Memory B cell (primary cell): ENCODE data around the gene SCAF11.

Experiments
- ATAC-seq: fragments of 150-1000 bp; cut with Tn5 transposase; 2 replicates; pipeline ENCODE4 v1.10.0; 2021; ENCODE audit warnings: low read depth, mild to moderate bottlenecking, moderate library complexity
- DNase-seq, 2 donors: peaks; one replicate each; pipeline ENCODE4 v3.0.0; 2022; ENCODE audit warnings: low spot score in 2 of 2
- H3K27ac Mint-ChIP-seq: one replicate; pipeline ENCODE4 v1.8.0; 2022; ENCODE audit warnings: mild to moderate bottlenecking, moderate library complexity, mixed read lengths
- H3K27me3 Mint-ChIP-seq: one replicate; pipeline ENCODE4 v1.8.0; 2022; ENCODE audit warnings: mixed read lengths
- H3K36me3 Mint-ChIP-seq: one replicate; pipeline ENCODE4 v1.8.0; 2022; ENCODE audit warnings: mild to moderate bottlenecking, mixed read lengths
- H3K4me1 Mint-ChIP-seq: one replicate; pipeline ENCODE4 v1.8.0; 2022; ENCODE audit warnings: mixed read lengths
- H3K4me3 Mint-ChIP-seq: one replicate; pipeline ENCODE4 v1.8.0; 2022; ENCODE audit warnings: mild to moderate bottlenecking, moderate library complexity, mixed read lengths
- H3K9me3 Mint-ChIP-seq: one replicate; pipeline ENCODE4 v1.8.0; 2022; ENCODE audit warnings: mixed read lengths

SCAF11 gene

DNA sequence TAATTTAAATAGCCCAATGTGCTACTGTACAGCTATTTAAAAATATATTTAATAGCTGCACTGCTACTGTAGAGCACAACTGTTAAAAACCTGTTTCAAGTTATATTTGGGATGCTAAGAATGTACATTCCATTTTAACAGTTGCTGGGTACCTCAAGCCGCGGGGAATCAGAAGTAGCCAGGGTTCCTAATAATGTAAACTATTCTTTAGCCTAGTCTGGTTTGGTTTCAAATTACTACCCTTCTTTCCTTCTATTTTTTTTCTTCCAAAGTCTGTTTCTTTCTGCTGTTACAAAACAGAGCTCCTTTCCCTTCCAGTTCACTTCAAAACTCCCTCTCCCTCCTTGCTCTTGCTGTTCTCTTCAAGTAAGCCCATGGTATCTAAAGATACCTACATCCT lies 21.3 kb downstream of the SCAF11 start:
- peaks cover 32% of the 10 kb centered on the region for H3K4me1 Mint-ChIP-seq
- H3K4me3 Mint-ChIP-seq, result no peak overlapping the region
- DNase-seq (no peak), ATAC-seq (no peak)
- H3K27ac Mint-ChIP-seq, result peak overlapping the region; percentile 32
- peaks cover 1% of the 10 kb centered on the region for H3K9me3 Mint-ChIP-seq
- H3K27me3 Mint-ChIP-seq, result no peaks in the 10 kb centered on the region
- peaks cover 26% of the 10 kb centered on the region for H3K36me3 Mint-ChIP-seq

DNA sequence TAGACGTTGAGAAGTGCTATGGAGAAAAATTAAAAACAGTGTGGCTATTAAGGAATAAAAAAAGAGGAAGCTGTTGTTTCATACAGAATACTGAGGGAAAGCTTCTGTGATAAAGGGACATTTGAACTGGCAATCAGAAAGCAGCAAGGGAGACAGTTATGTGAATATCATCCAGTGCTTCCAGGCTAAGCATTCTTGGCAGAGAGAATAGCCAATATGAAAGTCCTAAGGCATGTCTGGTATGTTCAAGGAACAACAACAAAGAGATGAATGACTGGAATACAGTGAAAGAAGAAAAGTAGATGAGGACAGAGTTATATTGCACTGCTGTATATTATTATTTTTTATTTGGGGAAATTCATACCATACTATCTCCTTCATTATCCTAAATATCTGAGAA lies 23.9 kb downstream of the SCAF11 start:
- Mint-ChIP-seq H3K36me3 (peaks cover 28% of the 10 kb centered on the region), H3K4me1 (peaks cover 27% of the 10 kb centered on the region), H3K9me3 (no peaks in the 10 kb centered on the region), H3K27me3 (no peaks in the 10 kb centered on the region), H3K4me3 (no peak overlapping the region), H3K27ac (peak overlapping the region; percentile 3)
- ATAC-seq (no peak), DNase-seq (no peak)

DNA sequence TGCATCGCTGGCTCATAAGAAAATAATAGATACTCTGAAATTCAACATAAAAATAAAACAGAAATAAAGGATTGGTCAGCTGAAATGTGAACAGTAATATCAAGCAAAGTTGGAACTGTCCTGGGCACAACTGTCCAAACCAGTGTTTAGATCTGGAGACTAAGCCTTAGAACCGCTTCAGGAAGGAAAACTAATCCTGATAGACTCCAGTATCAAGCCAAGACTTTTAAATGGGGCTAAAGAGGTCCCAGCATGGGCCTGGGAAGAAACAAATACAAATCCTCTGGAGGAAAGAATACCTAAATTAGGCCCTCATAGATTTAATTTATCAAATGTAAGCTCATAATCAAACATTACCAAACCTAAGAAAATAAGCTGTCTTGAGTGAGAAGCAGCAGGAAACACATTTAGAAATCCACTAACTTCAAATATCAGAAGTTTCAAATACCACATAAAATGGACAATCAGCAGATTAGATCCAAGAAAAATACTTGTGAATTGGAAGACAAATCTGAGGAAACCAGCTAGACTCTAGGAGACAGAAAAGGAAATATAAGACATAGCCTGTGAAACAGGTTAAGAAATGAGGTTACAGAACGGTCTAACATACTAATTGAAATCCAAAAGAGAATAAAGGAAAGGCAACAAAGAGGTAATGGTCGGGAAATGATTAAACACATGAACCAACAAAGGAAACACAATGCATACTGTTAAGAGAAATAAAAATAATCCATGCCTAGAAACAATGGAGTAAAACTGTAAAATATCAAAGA lies 27.6 kb downstream of the SCAF11 start:
- Mint-ChIP-seq H3K36me3 (peaks cover 30% of the 10 kb centered on the region), H3K27ac (no peak overlapping the region), H3K27me3 (no peaks in the 10 kb centered on the region), H3K4me3 (no peak overlapping the region), H3K9me3 (no peaks in the 10 kb centered on the region), H3K4me1 (peaks cover 25% of the 10 kb centered on the region)
- ATAC-seq (no peak), DNase-seq (no peak)

DNA sequence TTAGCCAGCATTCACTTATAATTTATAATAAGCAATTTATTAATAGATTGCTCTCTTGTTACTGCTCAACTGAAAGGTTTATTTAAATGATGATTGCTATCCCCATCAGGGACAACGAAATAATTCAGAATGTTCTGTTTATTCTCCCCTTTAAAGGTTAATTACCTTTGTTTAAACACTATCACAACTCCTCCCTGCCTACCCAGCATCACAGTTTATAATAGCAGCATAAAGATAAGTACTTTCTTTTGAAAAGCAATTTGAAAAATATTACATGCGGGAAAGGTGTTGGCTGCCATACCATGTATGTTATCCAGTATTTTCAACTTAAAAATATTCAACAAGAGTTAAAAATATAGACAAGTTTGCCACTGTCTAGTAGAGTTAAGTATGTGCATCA lies 30.6 kb downstream of the SCAF11 start:
- H3K4me3 Mint-ChIP-seq, result no peak overlapping the region
- H3K36me3 Mint-ChIP-seq, result peaks cover 27% of the 10 kb centered on the region

DNA sequence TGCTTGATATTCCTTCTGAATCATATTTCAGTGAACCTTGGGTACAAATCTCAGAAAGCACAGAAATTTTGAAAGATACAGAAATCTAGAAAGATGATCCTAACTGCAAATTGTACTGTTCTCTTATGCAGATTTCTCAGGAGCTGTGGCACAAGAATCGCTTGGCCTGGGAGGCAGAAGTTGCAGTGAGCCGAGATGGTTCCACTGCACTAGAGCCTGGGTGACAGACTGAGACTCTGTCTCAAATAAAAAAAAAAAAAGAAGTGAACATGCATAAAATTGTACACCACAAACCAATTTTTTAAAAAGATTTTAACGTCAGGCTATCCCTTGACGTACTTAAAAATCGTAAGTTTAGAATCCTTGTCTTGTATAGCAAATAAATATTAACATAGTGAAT lies 31.3 kb downstream of the SCAF11 start:
- Mint-ChIP-seq H3K27ac (no peak overlapping the region), H3K4me3 (no peak overlapping the region), H3K36me3 (peaks cover 23% of the 10 kb centered on the region), H3K9me3 (no peaks in the 10 kb centered on the region), H3K27me3 (no peaks in the 10 kb centered on the region), H3K4me1 (peaks cover 13% of the 10 kb centered on the region)
- DNase-seq (no peak), ATAC-seq (no peak)

More for the DNA sequence above, 30.6 kb downstream of the SCAF11 start:
- H3K4me1 Mint-ChIP-seq, result peaks cover 16% of the 10 kb centered on the region
- DNase-seq (no peak), ATAC-seq (no peak)
- no peaks in the 10 kb centered on the region for H3K9me3 Mint-ChIP-seq
- peak overlapping the region; percentile 50 for H3K27ac Mint-ChIP-seq
- no peaks in the 10 kb centered on the region for H3K27me3 Mint-ChIP-seq

GRCh38 chr12:45948546-45948945 lies 41.8 kb downstream of the SCAF11 start:
- H3K4me3 Mint-ChIP-seq, result no peak overlapping the region
- H3K27ac Mint-ChIP-seq, result peak overlapping the region; percentile 22
- H3K4me1 Mint-ChIP-seq, result no peaks in the 10 kb centered on the region
- ATAC-seq, result no peak
- peaks cover 21% of the 10 kb centered on the region for H3K36me3 Mint-ChIP-seq
- DNase-seq, result no peak
- H3K9me3 Mint-ChIP-seq, result no peaks in the 10 kb centered on the region
- no peaks in the 10 kb centered on the region for H3K27me3 Mint-ChIP-seq

DNA sequence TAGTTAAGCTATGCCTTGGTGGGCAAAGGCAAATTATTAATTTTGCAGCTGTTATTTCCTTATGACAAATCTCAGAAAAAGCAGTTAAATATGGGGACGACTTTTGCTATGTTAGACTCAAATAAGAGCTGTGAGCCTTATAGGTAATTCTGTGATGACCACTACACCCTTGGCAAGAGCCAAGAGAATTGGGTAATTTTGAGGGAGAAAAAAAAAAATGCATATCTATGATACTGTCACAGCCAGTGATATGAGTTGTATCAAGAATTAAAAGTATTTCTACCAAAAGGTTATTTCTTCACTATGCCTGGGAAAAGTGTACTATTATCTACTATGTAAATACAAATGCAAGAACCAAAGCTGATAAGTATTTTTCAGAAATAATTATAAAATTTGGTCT lies 43.9 kb downstream of the SCAF11 start:
- peaks cover 4% of the 10 kb centered on the region for H3K4me1 Mint-ChIP-seq
- no peak overlapping the region for H3K27ac Mint-ChIP-seq
- H3K4me3 Mint-ChIP-seq, result no peak overlapping the region
- ATAC-seq, result no peak
- DNase-seq, result no peak
- no peaks in the 10 kb centered on the region for H3K9me3 Mint-ChIP-seq
- no peaks in the 10 kb centered on the region for H3K27me3 Mint-ChIP-seq
- H3K36me3 Mint-ChIP-seq, result peaks cover 35% of the 10 kb centered on the region

- no peaks in the 10 kb centered on the region for H3K27me3 Mint-ChIP-seq
- H3K4me1 Mint-ChIP-seq, result peaks cover 5% of the 10 kb centered on the region
- H3K9me3 Mint-ChIP-seq, result no peaks in the 10 kb centered on the region
- H3K4me3 Mint-ChIP-seq, result no peak overlapping the region
- ATAC-seq (no peak), DNase-seq (no peak)
- peaks cover 38% of the 10 kb centered on the region for H3K36me3 Mint-ChIP-seq
- no peak overlapping the region for H3K27ac Mint-ChIP-seq
Measured at GRCh38 chr12:45944771-45945170, 45.6 kb downstream of the SCAF11 start.

- no peak overlapping the region for H3K27ac Mint-ChIP-seq
- H3K4me3 Mint-ChIP-seq, result no peak overlapping the region
- H3K4me1 Mint-ChIP-seq, result peaks cover 10% of the 10 kb centered on the region
- peaks cover 34% of the 10 kb centered on the region for H3K36me3 Mint-ChIP-seq
- no peaks in the 10 kb centered on the region for H3K9me3 Mint-ChIP-seq
- no peaks in the 10 kb centered on the region for H3K27me3 Mint-ChIP-seq
- DNase-seq (no peak), ATAC-seq (no peak)
Measured at GRCh38 chr12:45939759-45940158, 50.6 kb downstream of the SCAF11 start.

DNA sequence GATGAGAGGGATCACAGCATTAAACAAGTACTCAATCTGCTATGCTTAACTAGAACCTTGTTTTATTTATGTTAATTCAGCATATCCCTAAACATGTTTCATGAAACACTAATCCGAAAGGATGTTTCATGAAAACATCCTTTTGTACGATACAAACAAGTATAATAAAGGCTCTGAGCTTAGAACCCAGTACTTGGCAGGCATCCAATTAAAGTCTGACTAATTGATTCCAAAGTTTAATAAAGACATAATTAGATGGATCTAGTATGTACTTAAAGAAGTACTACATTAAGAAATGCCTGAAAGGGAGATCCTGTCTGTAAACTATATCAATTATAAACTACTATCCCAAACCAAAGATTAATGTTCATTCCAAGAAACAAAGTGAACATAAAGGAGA lies 51.8 kb downstream of the SCAF11 start:
- no peaks in the 10 kb centered on the region for H3K27me3 Mint-ChIP-seq
- no peaks in the 10 kb centered on the region for H3K9me3 Mint-ChIP-seq
- ATAC-seq, result no peak
- H3K4me3 Mint-ChIP-seq, result no peak overlapping the region
- H3K27ac Mint-ChIP-seq, result no peak overlapping the region
- DNase-seq, result no peak
- H3K36me3 Mint-ChIP-seq, result peaks cover 33% of the 10 kb centered on the region
- peaks cover 10% of the 10 kb centered on the region for H3K4me1 Mint-ChIP-seq

DNA sequence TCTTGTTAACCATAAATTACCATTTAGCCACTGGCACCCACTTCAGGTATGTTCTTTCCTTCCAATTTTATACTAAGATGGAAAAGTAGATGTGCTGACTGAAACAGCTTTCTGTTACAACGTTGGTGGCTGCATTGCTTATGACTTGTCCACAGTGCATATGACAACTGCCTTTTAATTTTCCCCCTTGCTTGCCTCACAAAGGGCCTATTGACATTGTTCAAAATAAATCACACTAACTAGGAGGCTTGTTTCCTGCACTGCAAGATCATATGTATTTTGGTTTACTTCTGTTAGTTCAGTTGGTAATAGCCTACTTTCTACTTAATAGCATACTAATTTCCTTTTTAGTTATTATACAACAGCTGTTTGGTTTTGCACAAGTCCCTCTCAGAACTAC lies 55.4 kb downstream of the SCAF11 start:
- Mint-ChIP-seq H3K4me1 (peaks cover 4% of the 10 kb centered on the region), H3K27me3 (no peaks in the 10 kb centered on the region), H3K9me3 (no peaks in the 10 kb centered on the region), H3K4me3 (no peak overlapping the region), H3K36me3 (peaks cover 25% of the 10 kb centered on the region), H3K27ac (no peak overlapping the region)
- DNase-seq, result no peak
- no peak for ATAC-seq

DNA sequence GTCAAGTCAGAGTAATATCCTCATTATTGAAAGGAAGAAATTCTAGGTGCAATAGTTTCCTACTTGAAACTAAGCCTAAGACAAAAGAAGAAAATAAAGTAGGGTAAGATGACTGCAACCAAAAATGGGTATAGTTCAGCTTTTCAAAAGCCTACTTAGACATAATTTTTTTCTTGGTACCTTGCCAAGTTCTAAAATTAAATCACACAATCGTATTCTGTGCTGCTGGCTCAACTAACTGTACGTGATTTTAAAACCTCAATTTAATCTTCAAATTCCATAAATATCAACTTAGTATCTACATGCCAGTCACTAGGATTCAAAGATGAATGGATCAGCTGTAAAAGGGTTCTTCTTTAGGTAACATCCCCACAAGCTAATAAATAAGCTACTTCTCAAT lies 56.9 kb downstream of the SCAF11 start:
- Mint-ChIP-seq H3K9me3 (no peaks in the 10 kb centered on the region), H3K27me3 (no peaks in the 10 kb centered on the region), H3K4me1 (peaks cover 4% of the 10 kb centered on the region), H3K36me3 (peaks cover 24% of the 10 kb centered on the region), H3K4me3 (no peak overlapping the region), H3K27ac (peak overlapping the region; percentile 24)
- DNase-seq (no peak), ATAC-seq (no peak)

GRCh38 chr12:45930369-45930768 lies 60.0 kb downstream of the SCAF11 start:
- Mint-ChIP-seq H3K27me3 (no peaks in the 10 kb centered on the region), H3K36me3 (peaks cover 34% of the 10 kb centered on the region), H3K9me3 (no peaks in the 10 kb centered on the region), H3K4me1 (no peaks in the 10 kb centered on the region), H3K27ac (no peak overlapping the region), H3K4me3 (no peak overlapping the region)
- no peak for DNase-seq
- no peak for ATAC-seq

DNA sequence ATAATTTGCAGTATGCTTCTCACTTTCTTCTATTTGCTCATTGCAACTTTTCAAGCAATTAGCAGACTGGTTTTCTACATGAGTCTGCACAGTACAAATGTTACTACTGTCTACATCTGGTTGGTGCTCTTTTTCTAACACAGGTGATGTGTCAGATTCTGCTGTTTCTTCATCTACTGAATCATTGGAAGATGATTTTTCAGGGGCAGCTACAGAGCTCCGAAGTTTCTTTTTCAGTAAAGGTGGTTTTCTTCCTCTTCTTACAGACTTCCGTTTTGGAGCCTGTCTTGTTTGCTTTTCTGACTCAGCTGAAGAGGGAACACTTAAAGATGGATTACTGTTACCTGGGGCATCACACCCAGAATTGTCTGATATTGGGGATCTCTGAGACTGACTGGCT lies 62.1 kb downstream of the SCAF11 start:
- Mint-ChIP-seq H3K4me3 (no peak overlapping the region), H3K27me3 (no peaks in the 10 kb centered on the region), H3K36me3 (peaks cover 34% of the 10 kb centered on the region), H3K4me1 (no peaks in the 10 kb centered on the region), H3K9me3 (no peaks in the 10 kb centered on the region), H3K27ac (peak overlapping the region; percentile 39)
- ATAC-seq, result no peak
- no peak for DNase-seq

GRCh38 chr12:45918818-45919217 lies 71.6 kb downstream of the SCAF11 start:
- Mint-ChIP-seq H3K9me3 (no peaks in the 10 kb centered on the region), H3K27ac (no peak overlapping the region), H3K27me3 (no peaks in the 10 kb centered on the region), H3K4me1 (peaks cover 6% of the 10 kb centered on the region), H3K4me3 (no peak overlapping the region), H3K36me3 (peaks cover 16% of the 10 kb centered on the region)
- ATAC-seq, result no peak
- no peak for DNase-seq
